Peyer's patch (tissue), 4 donors: Measurements from ENCODE around the gene MX1.

Source experiments
- POLR2A ChIP-seq, 2 donors: fragments of 450-650 bp; IDR thresholded peaks; one replicate each; pipeline ENCODE4 v1.5.1; 2017; ENCODE audit warnings: antibody characterized with exemption in 2 of 2, mild to moderate bottlenecking in 2 of 2, moderate library complexity in 2 of 2
- TF ChIP-seq, protein P1 (sequence below), 6 experiments: fragments of 450-650 bp in 4 of 6; fragments of 200-600 bp in 2 of 6; sonication (generic) in 1 of 6; IDR thresholded peaks; one replicate each; pipeline ENCODE4 v1.5.1; 2017 to 2019; ENCODE audit warnings: antibody characterized with exemption in 6 of 6, mild to moderate bottlenecking in 3 of 6, moderate library complexity in 1 of 6

GRCh38 chr21:41475714-41476420 is 49.8 kb downstream of the MX1 start:
- TF ChIP-seq, protein P1, sequence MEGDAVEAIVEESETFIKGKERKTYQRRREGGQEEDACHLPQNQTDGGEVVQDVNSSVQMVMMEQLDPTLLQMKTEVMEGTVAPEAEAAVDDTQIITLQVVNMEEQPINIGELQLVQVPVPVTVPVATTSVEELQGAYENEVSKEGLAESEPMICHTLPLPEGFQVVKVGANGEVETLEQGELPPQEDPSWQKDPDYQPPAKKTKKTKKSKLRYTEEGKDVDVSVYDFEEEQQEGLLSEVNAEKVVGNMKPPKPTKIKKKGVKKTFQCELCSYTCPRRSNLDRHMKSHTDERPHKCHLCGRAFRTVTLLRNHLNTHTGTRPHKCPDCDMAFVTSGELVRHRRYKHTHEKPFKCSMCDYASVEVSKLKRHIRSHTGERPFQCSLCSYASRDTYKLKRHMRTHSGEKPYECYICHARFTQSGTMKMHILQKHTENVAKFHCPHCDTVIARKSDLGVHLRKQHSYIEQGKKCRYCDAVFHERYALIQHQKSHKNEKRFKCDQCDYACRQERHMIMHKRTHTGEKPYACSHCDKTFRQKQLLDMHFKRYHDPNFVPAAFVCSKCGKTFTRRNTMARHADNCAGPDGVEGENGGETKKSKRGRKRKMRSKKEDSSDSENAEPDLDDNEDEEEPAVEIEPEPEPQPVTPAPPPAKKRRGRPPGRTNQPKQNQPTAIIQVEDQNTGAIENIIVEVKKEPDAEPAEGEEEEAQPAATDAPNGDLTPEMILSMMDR (IDR thresholded peaks at IDR 0.05): no peak
- TF ChIP-seq POLR2A (IDR thresholded peaks at IDR 0.05): no peak
